Panc1 (cell line): ENCODE measurements around the gene TNIP1. TPM values are rescaled to one million over a fixed set of nuclear protein-coding genes. Genes with fewer than 3 reads are reported as not detected.

Source experiments
- ATAC-seq: fragments of 200-7000 bp; cut with Tn5 transposase; 2 replicates; pipeline ENCODE4 v1.9.1; 2020; ENCODE audit warnings: mild to moderate bottlenecking, moderate library complexity
- BruUV-seq: library from RNA; stranded (reverse); fragments of 400-500 nt; replicated peaks from 2 replicates; lab custom pipeline; 2021; lab: Mats Ljungman, UMichigan
- CTCF ChIA-PET: fragments of 300-600 bp; sonication (Branson Sonifier 250); formaldehyde crosslinking; loops from one replicate; lab custom pipeline; 2022; ENCODE audit warnings: antibody characterized with exemption; lab: Charles Lee
- POLR2A ChIA-PET: fragments of 300-600 bp; sonication (Branson Sonifier 250); formaldehyde crosslinking; loops from one replicate; lab custom pipeline; 2022; ENCODE audit warnings: antibody characterized with exemption; lab: Charles Lee
- DNase-seq: peaks from one replicate; pipeline ENCODE4 v3.0.0-alpha.2; 2010; ENCODE audit warnings: low read depth, low spot score
- H3K27ac ChIP-seq: 2 replicates; pipeline ENCODE4 v1.5.1; 2011; ENCODE audit warnings: mild to moderate bottlenecking, low read length, inconsistent platforms
- H3K27me3 ChIP-seq: fragments of 200-500 bp; sonication (Bioruptor generic); 2 replicates; pipeline ENCODE4 v1.6.0; 2014; ENCODE audit warnings: low read length, inconsistent platforms; ENCODE audit not compliant: control insufficient read depth, insufficient read depth
- H3K36me3 ChIP-seq: fragments of 200-500 bp; sonication (Bioruptor generic); 2 replicates; pipeline ENCODE4 v1.5.1; 2014; ENCODE audit warnings: inconsistent platforms, mild to moderate bottlenecking, low read length, moderate library complexity; ENCODE audit not compliant: control insufficient read depth, insufficient read depth
- H3K4me1 ChIP-seq: 2 replicates; pipeline ENCODE4 v1.5.1; 2011; ENCODE audit warnings: inconsistent platforms, mild to moderate bottlenecking, low read length, moderate library complexity; ENCODE audit not compliant: control insufficient read depth, insufficient read depth
- H3K4me3 ChIP-seq, 2 experiments: 2 replicates each; pipeline ENCODE4 v1.5.1; 2011 to 2012; ENCODE audit warnings: low read depth in 2 of 2, low read length in 2 of 2, mild to moderate bottlenecking in 2 of 2, inconsistent platforms in 1 of 2, moderate library complexity in 1 of 2
- H3K9me3 ChIP-seq: fragments of 200-500 bp; sonication (Bioruptor generic); 2 replicates; pipeline ENCODE4 v1.5.1; 2014; ENCODE audit warnings: low read depth, mild to moderate bottlenecking, inconsistent platforms, low read length, moderate library complexity; ENCODE audit not compliant: control insufficient read depth, insufficient read depth
- POLR2AphosphoS5 ChIP-seq: IDR thresholded peaks from 2 replicates; pipeline ENCODE4 v1.6.1; 2012; ENCODE audit warnings: mild to moderate bottlenecking, low read depth, low read length, moderate library complexity
- SIN3A ChIP-seq: IDR thresholded peaks from 2 replicates; pipeline ENCODE4 v1.6.1; 2012; ENCODE audit warnings: low read depth, mild to moderate bottlenecking, low read length, moderate library complexity, borderline replicate concordance; ENCODE audit not compliant: insufficient read depth
- TCF7L2 ChIP-seq: IDR thresholded peaks from 2 replicates; pipeline ENCODE4 v1.6.1; 2011; ENCODE audit warnings: mild to moderate bottlenecking, low read depth, low read length, inconsistent platforms
- in situ Hi-C: cut with HindIII; loops from 2 replicates; pipeline ENCODE4 v1.10.0; 2016; ENCODE audit warnings: low sequenced_read_pairs, low pct_unique_long_range_greater_than_20kb
- intact Hi-C: fragments of 100-400 bp; cut with micrococcal nuclease; formaldehyde crosslinking; loops from one replicate; pipeline ENCODE4 v1.10.0; 2022; ENCODE audit not compliant: unreplicated experiment
- total RNA-seq: library from RNA; stranded (reverse); gene quantifications from one replicate; pipeline ENCODE4 v1.2.1, GENCODE V29; 2021; ENCODE audit not compliant: unreplicated experiment
- TF ChIP-seq, protein P1 (sequence below), 2 experiments: IDR thresholded peaks; 2 replicates each; pipeline ENCODE4 v1.6.1; 2011 to 2012; ENCODE audit warnings: low read depth in 2 of 2, control low read depth in 1 of 2, low read length in 1 of 2, mild to moderate bottlenecking in 1 of 2, moderate library complexity in 1 of 2; ENCODE audit not compliant: insufficient read depth in 1 of 2
- TF ChIP-seq, protein P2 (sequence below): fragments of 450-650 bp; IDR thresholded peaks from 2 replicates; pipeline ENCODE4 v1.5.1; 2017; ENCODE audit warnings: mild to moderate bottlenecking

TNIP1 gene
- total RNA-seq, 1 experiment from 2014 or later: 81.9 TPM

DNA sequence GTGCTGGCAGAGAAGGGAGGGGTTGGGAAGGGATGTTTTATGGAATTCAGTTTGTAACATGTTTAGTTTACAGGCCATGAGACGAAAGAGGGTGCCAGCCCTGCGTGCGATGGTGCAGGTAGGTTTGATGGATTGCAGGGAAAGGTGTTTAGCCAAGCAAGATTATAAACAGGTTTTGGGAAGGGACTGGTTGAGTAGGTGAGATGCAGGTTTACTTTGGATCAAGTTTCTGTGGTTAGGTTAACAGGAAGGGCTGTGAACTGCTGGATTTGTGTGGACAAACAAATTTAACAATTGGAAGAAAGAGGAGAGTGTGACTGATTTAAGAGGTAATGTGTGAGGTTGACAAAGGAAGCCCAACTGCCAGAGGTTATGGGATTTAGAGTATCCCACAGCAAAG lies 93.1 kb downstream of the TNIP1 start:
- CTCF ChIA-PET: no interaction called here
- Histone ChIP-seq H3K4me1 (no peaks in the 10 kb centered on the region), H3K9me3 (no peaks in the 10 kb centered on the region; the same call in 1 of the 2 replicates), H3K27ac (no peak overlapping the region), H3K4me3 (no peak overlapping the region), H3K36me3 (no peaks in the 10 kb centered on the region), H3K27me3 (no peaks in the 10 kb centered on the region)
- POLR2A ChIA-PET: no interaction called here
- in situ Hi-C loops: no loop called here
- TF ChIP-seq SIN3A (no peak), TCF7L2 (no peak), POLR2AphosphoS5 (no peak)
- TF ChIP-seq, protein P1, sequence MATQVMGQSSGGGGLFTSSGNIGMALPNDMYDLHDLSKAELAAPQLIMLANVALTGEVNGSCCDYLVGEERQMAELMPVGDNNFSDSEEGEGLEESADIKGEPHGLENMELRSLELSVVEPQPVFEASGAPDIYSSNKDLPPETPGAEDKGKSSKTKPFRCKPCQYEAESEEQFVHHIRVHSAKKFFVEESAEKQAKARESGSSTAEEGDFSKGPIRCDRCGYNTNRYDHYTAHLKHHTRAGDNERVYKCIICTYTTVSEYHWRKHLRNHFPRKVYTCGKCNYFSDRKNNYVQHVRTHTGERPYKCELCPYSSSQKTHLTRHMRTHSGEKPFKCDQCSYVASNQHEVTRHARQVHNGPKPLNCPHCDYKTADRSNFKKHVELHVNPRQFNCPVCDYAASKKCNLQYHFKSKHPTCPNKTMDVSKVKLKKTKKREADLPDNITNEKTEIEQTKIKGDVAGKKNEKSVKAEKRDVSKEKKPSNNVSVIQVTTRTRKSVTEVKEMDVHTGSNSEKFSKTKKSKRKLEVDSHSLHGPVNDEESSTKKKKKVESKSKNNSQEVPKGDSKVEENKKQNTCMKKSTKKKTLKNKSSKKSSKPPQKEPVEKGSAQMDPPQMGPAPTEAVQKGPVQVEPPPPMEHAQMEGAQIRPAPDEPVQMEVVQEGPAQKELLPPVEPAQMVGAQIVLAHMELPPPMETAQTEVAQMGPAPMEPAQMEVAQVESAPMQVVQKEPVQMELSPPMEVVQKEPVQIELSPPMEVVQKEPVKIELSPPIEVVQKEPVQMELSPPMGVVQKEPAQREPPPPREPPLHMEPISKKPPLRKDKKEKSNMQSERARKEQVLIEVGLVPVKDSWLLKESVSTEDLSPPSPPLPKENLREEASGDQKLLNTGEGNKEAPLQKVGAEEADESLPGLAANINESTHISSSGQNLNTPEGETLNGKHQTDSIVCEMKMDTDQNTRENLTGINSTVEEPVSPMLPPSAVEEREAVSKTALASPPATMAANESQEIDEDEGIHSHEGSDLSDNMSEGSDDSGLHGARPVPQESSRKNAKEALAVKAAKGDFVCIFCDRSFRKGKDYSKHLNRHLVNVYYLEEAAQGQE (IDR thresholded peaks at IDR 0.05; ENCODE audit: insufficient read depth in 1 of 2, low read depth in 2 of 2, low read length in 1 of 2): no peak
- TF ChIP-seq, protein P2, sequence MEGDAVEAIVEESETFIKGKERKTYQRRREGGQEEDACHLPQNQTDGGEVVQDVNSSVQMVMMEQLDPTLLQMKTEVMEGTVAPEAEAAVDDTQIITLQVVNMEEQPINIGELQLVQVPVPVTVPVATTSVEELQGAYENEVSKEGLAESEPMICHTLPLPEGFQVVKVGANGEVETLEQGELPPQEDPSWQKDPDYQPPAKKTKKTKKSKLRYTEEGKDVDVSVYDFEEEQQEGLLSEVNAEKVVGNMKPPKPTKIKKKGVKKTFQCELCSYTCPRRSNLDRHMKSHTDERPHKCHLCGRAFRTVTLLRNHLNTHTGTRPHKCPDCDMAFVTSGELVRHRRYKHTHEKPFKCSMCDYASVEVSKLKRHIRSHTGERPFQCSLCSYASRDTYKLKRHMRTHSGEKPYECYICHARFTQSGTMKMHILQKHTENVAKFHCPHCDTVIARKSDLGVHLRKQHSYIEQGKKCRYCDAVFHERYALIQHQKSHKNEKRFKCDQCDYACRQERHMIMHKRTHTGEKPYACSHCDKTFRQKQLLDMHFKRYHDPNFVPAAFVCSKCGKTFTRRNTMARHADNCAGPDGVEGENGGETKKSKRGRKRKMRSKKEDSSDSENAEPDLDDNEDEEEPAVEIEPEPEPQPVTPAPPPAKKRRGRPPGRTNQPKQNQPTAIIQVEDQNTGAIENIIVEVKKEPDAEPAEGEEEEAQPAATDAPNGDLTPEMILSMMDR: no peak
- ATAC-seq (no peak), DNase-seq (no peak)
- no TSS peak for BruUV-seq
- intact Hi-C loops: no loop called here

Other genes with a start within 250 kb of the TNIP1 start
- gene IRGM, start 234.5 kb downstream of the TNIP1 start, total RNA-seq: 0.18 TPM
- 0.05 TPM for gene ZNF300, start 176.1 kb downstream of the TNIP1 start, total RNA-seq
- gene GPX3, start 60.4 kb downstream of the TNIP1 start, total RNA-seq: 8.5 TPM
- 60.0 TPM for gene ANXA6, start 76.7 kb upstream of the TNIP1 start, total RNA-seq
- gene CCDC69, start 143.1 kb upstream of the TNIP1 start, total RNA-seq: 2.1 TPM
- gene GM2A, start 172.2 kb upstream of the TNIP1 start, total RNA-seq: 40.7 TPM
- not detected for gene SLC36A3, start 222.7 kb upstream of the TNIP1 start, total RNA-seq